Spleen (tissue), 7 donors: ENCODE measurements around the gene COL2A1.

Source experiments
- CTCF ChIP-seq, 11 experiments: fragments of 200-600 bp in 7 of 11; fragments of 450-650 bp in 4 of 11; sonication (generic) in 4 of 11; IDR thresholded peaks in 8 of 11; conservative IDR thresholded peaks in 3 of 11; 1 replicate in 7 of 11; 2 replicates in 4 of 11; pipeline versions ENCODE4 v1.4.0 to v1.8.0; 2016 to 2021; ENCODE audit warnings: antibody characterized with exemption in 11 of 11, inconsistent platforms in 4 of 11, mild to moderate bottlenecking in 1 of 11
- POLR2A ChIP-seq, 3 donors: fragments of 450-650 bp; IDR thresholded peaks; one replicate each; pipeline ENCODE4 v1.5.1; 2017; ENCODE audit warnings: antibody characterized with exemption in 3 of 3, mild to moderate bottlenecking in 1 of 3
- POLR2AphosphoS5 ChIP-seq, 3 donors: sonication (generic); formaldehyde crosslinking; IDR thresholded peaks; one replicate each; pipeline ENCODE4 v1.5.1; 2017; ENCODE audit warnings: antibody characterized with exemption in 3 of 3
- donor health status: DM: no; HTN: no; CAD: no; lungs with moderate emphysema.
- donor health status: DM: no; HTN: no; CAD: no.
- donor health status: DM: no; HTN: no; CAD: no.

DNA sequence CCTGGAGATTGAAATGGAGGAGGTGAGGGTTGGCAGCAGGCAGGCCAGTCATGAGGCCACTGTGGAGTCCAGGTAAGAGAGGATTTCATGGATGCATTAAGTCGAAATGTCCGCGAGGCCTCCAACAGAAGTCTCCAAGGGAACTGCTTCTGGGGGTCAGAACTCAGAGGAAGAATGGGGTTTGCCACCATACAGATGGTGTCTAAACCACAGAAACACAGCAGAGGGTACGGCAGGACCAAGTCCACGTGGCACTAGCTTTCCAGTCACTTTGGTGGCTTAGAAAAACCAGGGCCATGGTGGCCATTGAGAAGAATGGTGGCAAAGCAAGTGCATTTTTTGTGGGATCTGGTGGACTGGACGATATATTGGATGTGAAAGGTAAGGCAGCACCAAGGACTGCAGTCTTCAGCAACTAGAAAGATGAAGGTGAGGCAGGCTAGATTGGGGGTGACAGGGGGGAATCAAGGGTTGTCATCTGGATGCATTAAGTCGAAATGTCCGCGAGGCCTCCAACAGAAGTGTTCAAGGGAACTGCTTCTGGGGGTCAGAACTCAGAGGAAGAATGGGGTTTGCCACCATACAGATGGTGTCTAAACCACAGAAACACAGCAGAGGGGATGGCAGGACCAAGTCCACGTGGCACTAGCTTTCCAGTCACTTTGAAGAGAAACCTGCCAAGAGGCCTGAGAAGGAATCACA, 63.4 kb downstream of the COL2A1 start:
- TF ChIP-seq CTCF (IDR thresholded peaks at IDR 0.05 in 8 of 11, conservative IDR thresholded peaks at IDR 0.05 in 3 of 11) (no peak), POLR2A (IDR thresholded peaks at IDR 0.05) (no peak), POLR2AphosphoS5 (IDR thresholded peaks at IDR 0.05) (no peak)
